PC-9 (cell line): ENCODE data around the gene KMT2A. TPM values are rescaled to one million over a fixed set of nuclear protein-coding genes. Genes with fewer than 3 reads are reported as not detected.
A peak's percentile ranks its signal among the peaks of the same experiment; 100 is the strongest.

Experiments used
- BruUV-seq: library from RNA; stranded (reverse); fragments of 400-500 nt; replicated peaks from 2 replicates; lab custom pipeline; 2021; lab: Mats Ljungman, UMichigan
- CTCF ChIA-PET: fragments of 300-600 bp; sonication (Branson Sonifier 250); formaldehyde crosslinking; loops from one replicate; lab custom pipeline; 2022; ENCODE audit warnings: antibody characterized with exemption; lab: Charles Lee
- POLR2A ChIA-PET: fragments of 300-600 bp; sonication (Branson Sonifier 250); formaldehyde crosslinking; loops from one replicate; lab custom pipeline; 2022; ENCODE audit warnings: antibody characterized with exemption; ENCODE audit not compliant: unreplicated experiment; lab: Charles Lee
- DNase-seq, 2 experiments: peaks; one replicate each; pipeline versions ENCODE4 v3.0.0 to v3.0.0-alpha.2; 2015 to 2022; ENCODE audit warnings: mixed read lengths in 1 of 2
- H2AFZ ChIP-seq: fragments of 200-600 bp; sonication (generic); 2 replicates; pipeline ENCODE4 v1.8.1; 2017; ENCODE audit warnings: antibody characterized with exemption
- H3F3A ChIP-seq: fragments of 200-600 bp; sonication (generic); 2 replicates; pipeline ENCODE4 v1.8.1; 2017; ENCODE audit warnings: antibody characterized with exemption, mild to moderate bottlenecking, low read depth; ENCODE audit not compliant: insufficient read depth
- H3K27ac ChIP-seq: fragments of 200-600 bp; sonication (generic); 2 replicates; pipeline ENCODE4 v1.6.1; 2016; ENCODE audit warnings: mixed run types
- H3K27me3 ChIP-seq: fragments of 200-600 bp; sonication (generic); 2 replicates; pipeline ENCODE4 v1.6.1; 2016; ENCODE audit warnings: low read depth, mixed run types; ENCODE audit not compliant: insufficient read depth
- H3K36me3 ChIP-seq: fragments of 200-600 bp; sonication (generic); 2 replicates; pipeline ENCODE4 v1.6.1; 2016; ENCODE audit warnings: low read depth, mixed run types
- H3K4me1 ChIP-seq: fragments of 200-600 bp; sonication (generic); replicated peaks from 2 replicates; pipeline ENCODE4 v1.6.1; 2016; ENCODE audit warnings: mixed run types; ENCODE audit not compliant: insufficient read depth
- H3K4me2 ChIP-seq: fragments of 200-600 bp; sonication (generic); 2 replicates; pipeline ENCODE4 v1.6.1; 2017; ENCODE audit warnings: mixed run types
- H3K4me3 ChIP-seq: fragments of 200-600 bp; sonication (generic); 2 replicates; pipeline ENCODE4 v1.6.1; 2016; ENCODE audit warnings: mixed run types
- H3K79me2 ChIP-seq: fragments of 200-600 bp; sonication (generic); 2 replicates; pipeline ENCODE4 v1.6.1; 2017; ENCODE audit warnings: low read depth, mixed run types
- H3K9me2 ChIP-seq: fragments of 200-600 bp; sonication (generic); 2 replicates; pipeline ENCODE4 v1.8.1; 2017; ENCODE audit warnings: mild to moderate bottlenecking; ENCODE audit not compliant: insufficient read depth
- H3K9me3 ChIP-seq: fragments of 200-600 bp; sonication (generic); 2 replicates; pipeline ENCODE4 v1.8.1; 2016; ENCODE audit warnings: low read depth; ENCODE audit not compliant: insufficient read depth
- H4K20me1 ChIP-seq: fragments of 200-600 bp; sonication (generic); 2 replicates; pipeline ENCODE4 v1.8.1; 2017; ENCODE audit not compliant: insufficient read depth
- EZH2 ChIP-seq: fragments of 200-600 bp; sonication (generic); IDR thresholded peaks from 2 replicates; pipeline ENCODE4 v1.8.0; 2017; ENCODE audit warnings: antibody characterized with exemption, low read depth
- intact Hi-C: fragments of 100-400 bp; cut with micrococcal nuclease; formaldehyde crosslinking; loops from one replicate; pipeline ENCODE4 v1.10.0; 2022; ENCODE audit not compliant: unreplicated experiment
- total RNA-seq: library from RNA; stranded (reverse); gene quantifications from 2 replicates; pipeline ENCODE4 v1.2.3, GENCODE V29; 2021
- TF ChIP-seq, protein P1 (sequence below): fragments of 200-600 bp; sonication (generic); conservative IDR thresholded peaks from 2 replicates; pipeline ENCODE4 v1.6.1; 2017; ENCODE audit warnings: mixed run types, antibody characterized with exemption, mild to moderate bottlenecking, moderate library complexity

The KMT2A gene
- total RNA-seq, 1 experiment from 2014 or later: 80.3 TPM

DNA sequence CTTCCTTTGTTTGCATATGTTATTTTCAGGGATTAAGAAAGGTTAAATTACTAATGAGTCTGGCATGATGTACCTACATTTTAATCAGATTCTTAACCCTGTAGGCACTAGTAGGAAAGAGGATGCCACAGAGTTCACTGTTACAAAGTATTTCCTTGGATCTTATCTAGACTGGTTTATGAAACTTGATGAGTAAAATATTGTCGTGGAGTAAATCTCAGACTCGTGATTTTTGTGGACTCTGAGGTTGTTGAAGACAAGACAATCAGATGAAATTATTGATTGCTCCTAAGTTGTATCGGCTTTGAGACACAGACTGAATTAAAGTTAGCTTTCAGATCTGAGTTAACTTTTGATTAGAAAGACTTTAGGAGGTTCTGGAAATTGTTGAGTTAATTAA lies 6.0 kb downstream of the KMT2A start:
- no peak overlapping the region for H3K4me3 ChIP-seq
- peaks cover 32% of the 10 kb centered on the region for H3K36me3 ChIP-seq
- H3K27me3 ChIP-seq: no peaks in the 10 kb centered on the region
- H3K79me2 ChIP-seq: peaks cover 100% of the 10 kb centered on the region
- no peaks in the 10 kb centered on the region for H3K9me3 ChIP-seq
- 0 out of 2 replicates have a peak overlapping the region, but pooled peaks have one; percentile 3 for H3K4me2 ChIP-seq
- no peak overlapping the region for H3K27ac ChIP-seq
- H3F3A ChIP-seq: no peaks in the 10 kb centered on the region
- intact Hi-C loops: no loop called here
- peaks cover 40% of the 10 kb centered on the region for H3K4me1 ChIP-seq
- ChIA-PET CTCF (interaction anchor here (0.6 kb wide), 1 partner anchor 12 kb away, joined by 3 read pairs; no protein-coding TSS in a partner anchor), POLR2A (no interaction called here)
- no TSS peak for BruUV-seq
- TF ChIP-seq, protein P1, sequence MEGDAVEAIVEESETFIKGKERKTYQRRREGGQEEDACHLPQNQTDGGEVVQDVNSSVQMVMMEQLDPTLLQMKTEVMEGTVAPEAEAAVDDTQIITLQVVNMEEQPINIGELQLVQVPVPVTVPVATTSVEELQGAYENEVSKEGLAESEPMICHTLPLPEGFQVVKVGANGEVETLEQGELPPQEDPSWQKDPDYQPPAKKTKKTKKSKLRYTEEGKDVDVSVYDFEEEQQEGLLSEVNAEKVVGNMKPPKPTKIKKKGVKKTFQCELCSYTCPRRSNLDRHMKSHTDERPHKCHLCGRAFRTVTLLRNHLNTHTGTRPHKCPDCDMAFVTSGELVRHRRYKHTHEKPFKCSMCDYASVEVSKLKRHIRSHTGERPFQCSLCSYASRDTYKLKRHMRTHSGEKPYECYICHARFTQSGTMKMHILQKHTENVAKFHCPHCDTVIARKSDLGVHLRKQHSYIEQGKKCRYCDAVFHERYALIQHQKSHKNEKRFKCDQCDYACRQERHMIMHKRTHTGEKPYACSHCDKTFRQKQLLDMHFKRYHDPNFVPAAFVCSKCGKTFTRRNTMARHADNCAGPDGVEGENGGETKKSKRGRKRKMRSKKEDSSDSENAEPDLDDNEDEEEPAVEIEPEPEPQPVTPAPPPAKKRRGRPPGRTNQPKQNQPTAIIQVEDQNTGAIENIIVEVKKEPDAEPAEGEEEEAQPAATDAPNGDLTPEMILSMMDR: no peak
- no peak for TF ChIP-seq EZH2
- H4K20me1 ChIP-seq: peaks cover 89% of the 10 kb centered on the region
- H2AFZ ChIP-seq: no peak overlapping the region
- H3K9me2 ChIP-seq: no peaks in the 10 kb centered on the region
- no peak for DNase-seq

DNA sequence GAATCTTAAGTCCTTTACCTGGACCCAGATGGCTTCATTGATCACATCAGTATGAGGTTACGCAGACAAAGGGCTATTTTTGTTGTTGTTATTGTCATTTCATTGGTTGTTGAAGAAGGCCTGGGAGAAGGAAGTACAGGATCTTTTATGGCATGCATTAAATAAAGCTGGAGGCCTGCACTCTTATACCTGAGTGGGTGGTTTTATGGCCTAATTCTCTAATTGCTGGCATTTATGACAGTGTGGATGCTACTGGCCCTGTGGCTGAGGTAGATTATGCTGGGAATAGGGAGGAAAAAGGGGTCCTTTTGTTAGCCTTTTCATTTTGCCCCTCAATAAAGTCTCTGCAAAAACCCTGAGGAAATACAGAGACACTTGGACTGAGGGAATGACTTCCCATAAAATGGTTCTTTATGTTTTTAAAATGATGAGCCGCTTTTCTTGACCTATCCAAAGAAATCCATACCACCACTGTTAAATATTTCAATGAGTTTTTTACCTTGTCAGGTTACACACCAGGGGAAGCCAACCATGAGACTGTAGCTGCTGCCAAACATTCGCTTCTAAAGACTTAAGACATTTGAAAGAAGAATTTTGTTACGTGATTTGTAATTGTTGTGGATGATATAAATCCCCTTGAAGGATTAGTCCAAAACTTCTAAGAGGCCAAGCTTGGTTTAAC lies 6.8 kb downstream of the KMT2A start:
- Histone ChIP-seq H3K36me3 (peaks cover 33% of the 10 kb centered on the region), H3K79me2 (peaks cover 100% of the 10 kb centered on the region), H3K4me3 (no peak overlapping the region), H3K27ac (no peak overlapping the region), H3F3A (peaks cover 1% of the 10 kb centered on the region; the same call in 1 of the 2 replicates), H3K9me2 (no peaks in the 10 kb centered on the region), H2AFZ (no peak overlapping the region), H3K4me1 (peaks cover 33% of the 10 kb centered on the region), H3K27me3 (no peaks in the 10 kb centered on the region), H4K20me1 (peaks cover 86% of the 10 kb centered on the region), H3K4me2 (no peak overlapping the region), H3K9me3 (no peaks in the 10 kb centered on the region)
- intact Hi-C loops: no loop called here
- ChIA-PET POLR2A (no interaction called here), CTCF (no interaction called here)
- no TSS peak for BruUV-seq
- TF ChIP-seq, protein P1: no peak
- TF ChIP-seq EZH2: no peak
- DNase-seq: no peak

DNA sequence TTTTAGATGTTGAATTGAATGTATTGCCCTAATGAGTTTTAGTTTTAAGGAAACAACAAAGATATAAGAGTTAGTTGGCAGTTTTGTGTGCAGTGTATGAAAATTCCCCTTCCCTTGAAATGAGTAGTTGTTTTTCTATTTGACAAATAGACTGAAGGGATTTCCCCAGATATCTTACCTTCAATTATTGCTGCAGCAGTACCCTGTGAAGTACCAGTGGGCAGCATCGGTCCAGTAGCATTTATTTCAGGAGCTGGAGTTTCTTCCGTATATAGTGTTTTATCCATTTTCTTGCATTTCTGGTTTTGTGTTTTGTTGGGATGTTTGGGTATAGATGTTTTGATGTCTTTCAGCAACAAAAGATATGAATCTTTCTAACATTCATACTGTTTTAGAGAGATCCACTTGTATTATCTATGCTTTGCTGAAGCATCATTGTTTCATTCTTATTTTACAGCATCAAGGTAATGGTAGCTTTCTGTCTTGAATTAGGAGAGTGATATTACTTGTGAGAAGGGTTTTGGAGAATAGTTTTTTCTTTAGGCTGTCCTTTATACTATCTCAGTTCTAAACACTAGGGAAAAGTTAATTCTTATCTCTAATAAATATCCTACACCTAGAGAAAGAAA lies 7.4 kb downstream of the KMT2A start:
- no peaks in the 10 kb centered on the region for H3K9me2 ChIP-seq
- ChIA-PET CTCF (no interaction called here), POLR2A (interaction anchor here (0.7 kb wide), 1 partner anchor 65 kb away, joined by 9 read pairs; no protein-coding TSS in a partner anchor)
- H3K27ac ChIP-seq: no peak overlapping the region
- no peaks in the 10 kb centered on the region for H3K27me3 ChIP-seq
- H3K9me3 ChIP-seq: no peaks in the 10 kb centered on the region
- H3K36me3 ChIP-seq: peaks cover 35% of the 10 kb centered on the region
- no peak for DNase-seq
- peaks cover 100% of the 10 kb centered on the region for H3K79me2 ChIP-seq
- no peak overlapping the region for H2AFZ ChIP-seq
- intact Hi-C loops: no loop called here
- H3F3A ChIP-seq: peaks cover 8% of the 10 kb centered on the region
- TF ChIP-seq, protein P1: no peak
- no peak for TF ChIP-seq EZH2
- H4K20me1 ChIP-seq: peaks cover 86% of the 10 kb centered on the region
- H3K4me2 ChIP-seq: no peak overlapping the region
- peaks cover 27% of the 10 kb centered on the region for H3K4me1 ChIP-seq
- no TSS peak for BruUV-seq
- H3K4me3 ChIP-seq: no peak overlapping the region
